ENCODE measurements around the gene ANKRD55. TPM values are rescaled to one million over a fixed set of nuclear protein-coding genes. Genes with fewer than 3 reads are reported as not detected.

Gene ANKRD55
- total RNA-seq, 4 donors from 2014 or later = 0.66 TPM; not detected in 3

DNA sequence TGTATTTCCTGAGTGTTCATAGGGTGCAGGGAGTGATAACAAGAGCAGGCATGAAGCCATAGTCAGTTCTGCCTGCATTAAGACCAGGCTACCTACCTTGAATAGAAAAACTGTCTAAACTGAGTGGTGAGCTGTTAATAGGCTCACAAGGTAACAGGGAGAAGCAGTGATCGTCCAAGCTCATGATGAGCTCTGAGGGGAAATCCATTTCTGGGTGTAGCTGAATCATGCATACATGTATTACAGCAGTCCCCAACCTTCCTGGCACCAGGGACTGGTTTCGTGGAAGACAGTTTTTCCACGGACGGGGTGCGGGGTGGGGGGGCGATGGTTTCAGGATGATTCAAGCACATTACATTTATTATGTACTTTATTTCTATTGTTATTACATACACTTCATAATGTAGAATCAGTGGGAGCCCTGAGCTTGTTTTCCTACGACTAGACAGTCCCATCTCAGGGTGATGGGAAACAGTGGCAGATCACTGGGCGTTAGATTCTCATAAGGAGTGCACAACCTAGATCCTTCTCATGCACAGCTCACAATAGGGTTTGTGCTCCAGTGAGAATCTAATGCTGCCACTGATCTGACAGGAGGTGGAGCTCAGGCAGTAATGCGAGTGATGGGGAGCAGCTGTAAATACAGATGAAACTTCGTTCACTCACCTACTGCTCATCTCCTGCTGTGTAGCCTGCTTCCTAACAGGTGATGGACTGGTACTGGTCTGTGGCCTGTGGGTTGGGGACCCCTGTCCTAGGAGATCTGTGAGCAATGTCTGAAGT, 138.4 kb downstream of the ANKRD55 start:
- DNase-seq (ENCODE audit: extremely low spot score) = no peak
- intact Hi-C loops (cut with DNase I) = no loop called here
- Histone ChIP-seq H3K9me3 (no peaks in the 10 kb centered on the region), H3K27ac (replicated peaks in 1 of 4) (no peak overlapping the region), H3K4me1 (peaks cover 0 to 19% (median 5%) of the 10 kb centered on the region in 4 donors), H3K36me3 (no peaks in the 10 kb centered on the region), H3K4me3 (no peak overlapping the region), H3K27me3 (no peaks in the 10 kb centered on the region)
- TF ChIP-seq POLR2AphosphoS5 (IDR thresholded peaks at IDR 0.05) (no peak), EP300 (IDR thresholded peaks at IDR 0.05) (no peak), POLR2A (IDR thresholded peaks at IDR 0.05; ENCODE audit: low read depth) (no peak)
- 87% methylated on average over 10 of the region's 10 CpGs for WGBS

DNA sequence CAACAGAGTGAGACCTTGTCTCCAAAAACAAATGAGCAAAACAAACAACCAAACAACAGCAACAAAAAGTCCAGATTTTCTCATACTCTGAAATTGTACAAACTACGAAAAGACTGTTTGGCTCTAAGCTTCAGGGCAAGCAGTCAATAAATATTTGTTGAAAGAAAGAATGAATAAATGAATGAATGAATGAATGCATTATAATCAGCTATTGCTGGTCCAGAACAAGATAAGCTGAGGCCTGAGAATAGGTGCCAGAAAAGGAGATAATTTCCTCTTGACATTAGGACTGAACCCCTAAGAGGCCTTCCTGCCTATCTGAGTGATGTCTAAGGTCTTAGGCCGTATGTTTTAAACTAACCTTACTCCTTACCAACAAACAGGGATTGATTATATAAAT, 139.2 kb downstream of the ANKRD55 start:
- no peaks in the 10 kb centered on the region for H3K27me3 ChIP-seq
- WGBS = 93% methylated on average over 2 of the region's 2 CpGs
- intact Hi-C loops (cut with DNase I) = no loop called here
- no peak overlapping the region for H3K27ac ChIP-seq (replicated peaks in 1 of 4)
- TF ChIP-seq EP300 (IDR thresholded peaks at IDR 0.05) (no peak), POLR2A (IDR thresholded peaks at IDR 0.05; ENCODE audit: low read depth) (no peak), POLR2AphosphoS5 (IDR thresholded peaks at IDR 0.05) (no peak)
- TF ChIP-seq, protein P1, sequence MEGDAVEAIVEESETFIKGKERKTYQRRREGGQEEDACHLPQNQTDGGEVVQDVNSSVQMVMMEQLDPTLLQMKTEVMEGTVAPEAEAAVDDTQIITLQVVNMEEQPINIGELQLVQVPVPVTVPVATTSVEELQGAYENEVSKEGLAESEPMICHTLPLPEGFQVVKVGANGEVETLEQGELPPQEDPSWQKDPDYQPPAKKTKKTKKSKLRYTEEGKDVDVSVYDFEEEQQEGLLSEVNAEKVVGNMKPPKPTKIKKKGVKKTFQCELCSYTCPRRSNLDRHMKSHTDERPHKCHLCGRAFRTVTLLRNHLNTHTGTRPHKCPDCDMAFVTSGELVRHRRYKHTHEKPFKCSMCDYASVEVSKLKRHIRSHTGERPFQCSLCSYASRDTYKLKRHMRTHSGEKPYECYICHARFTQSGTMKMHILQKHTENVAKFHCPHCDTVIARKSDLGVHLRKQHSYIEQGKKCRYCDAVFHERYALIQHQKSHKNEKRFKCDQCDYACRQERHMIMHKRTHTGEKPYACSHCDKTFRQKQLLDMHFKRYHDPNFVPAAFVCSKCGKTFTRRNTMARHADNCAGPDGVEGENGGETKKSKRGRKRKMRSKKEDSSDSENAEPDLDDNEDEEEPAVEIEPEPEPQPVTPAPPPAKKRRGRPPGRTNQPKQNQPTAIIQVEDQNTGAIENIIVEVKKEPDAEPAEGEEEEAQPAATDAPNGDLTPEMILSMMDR (IDR thresholded peaks at IDR 0.05) = no peak
- no peaks in the 10 kb centered on the region for H3K9me3 ChIP-seq
- H3K36me3 ChIP-seq = no peaks in the 10 kb centered on the region
- DNase-seq (ENCODE audit: extremely low spot score) = no peak
- no peak overlapping the region for H3K4me3 ChIP-seq
- H3K4me1 ChIP-seq = peaks cover 0 to 17% (median 9%) of the 10 kb centered on the region in 4 donors

DNA sequence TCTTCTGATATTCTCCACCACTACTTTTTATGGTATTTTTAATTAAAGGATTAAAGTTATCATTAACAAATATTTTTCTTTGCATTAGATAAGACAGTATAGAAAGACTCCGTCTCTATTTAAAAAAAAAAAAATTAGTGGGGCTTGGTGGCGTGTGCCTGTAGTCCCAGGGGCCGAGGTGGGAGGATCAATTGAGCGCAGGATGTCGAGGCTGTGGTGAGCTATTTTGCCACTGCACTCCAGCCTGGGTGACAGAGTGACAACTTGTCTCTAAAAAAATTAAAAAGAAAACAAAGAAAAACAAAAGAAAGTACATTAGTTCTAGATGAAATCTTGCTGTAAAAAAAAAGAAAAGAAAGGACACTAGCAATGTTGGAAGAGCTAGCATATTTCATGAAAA, 141.0 kb downstream of the ANKRD55 start:
- H3K36me3 ChIP-seq = no peaks in the 10 kb centered on the region
- H3K27ac ChIP-seq (replicated peaks in 1 of 4) = no peak overlapping the region
- no peak overlapping the region for H3K4me3 ChIP-seq
- TF ChIP-seq POLR2AphosphoS5 (IDR thresholded peaks at IDR 0.05) (no peak), EP300 (IDR thresholded peaks at IDR 0.05) (no peak), POLR2A (IDR thresholded peaks at IDR 0.05; ENCODE audit: low read depth) (no peak)
- TF ChIP-seq, protein P1 (IDR thresholded peaks at IDR 0.05) = no peak
- no peak for DNase-seq (ENCODE audit: extremely low spot score)
- H3K27me3 ChIP-seq = no peaks in the 10 kb centered on the region
- WGBS = 98% methylated on average over 5 of the region's 5 CpGs
- intact Hi-C loops (cut with DNase I) = no loop called here
- no peaks in the 10 kb centered on the region for H3K9me3 ChIP-seq
- peaks cover 2 to 24% (median 15%) of the 10 kb centered on the region in 4 donors for H3K4me1 ChIP-seq

DNA sequence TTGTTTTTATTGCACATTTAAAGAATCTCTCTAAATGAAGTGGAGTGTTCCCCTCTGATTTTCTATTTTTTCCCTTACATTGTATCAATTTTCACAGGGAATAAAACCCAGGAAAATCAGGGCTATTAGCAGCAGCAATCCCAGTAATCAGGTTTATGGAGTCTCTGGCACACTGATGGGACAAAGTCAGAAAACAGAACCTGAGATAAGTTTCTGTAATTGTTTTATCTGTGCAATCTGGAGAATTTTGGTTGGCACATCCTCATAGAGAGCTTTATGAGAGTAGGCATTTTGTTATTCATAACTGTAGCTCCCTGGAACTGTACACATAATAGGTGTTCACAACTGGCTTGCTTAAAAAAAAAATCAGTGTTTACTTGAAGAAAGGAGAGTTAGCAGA, 141.5 kb downstream of the ANKRD55 start:
- no peak for DNase-seq (ENCODE audit: extremely low spot score)
- intact Hi-C loops (cut with DNase I) = no loop called here
- H3K27ac ChIP-seq (replicated peaks in 1 of 4) = no peak overlapping the region

DNA sequence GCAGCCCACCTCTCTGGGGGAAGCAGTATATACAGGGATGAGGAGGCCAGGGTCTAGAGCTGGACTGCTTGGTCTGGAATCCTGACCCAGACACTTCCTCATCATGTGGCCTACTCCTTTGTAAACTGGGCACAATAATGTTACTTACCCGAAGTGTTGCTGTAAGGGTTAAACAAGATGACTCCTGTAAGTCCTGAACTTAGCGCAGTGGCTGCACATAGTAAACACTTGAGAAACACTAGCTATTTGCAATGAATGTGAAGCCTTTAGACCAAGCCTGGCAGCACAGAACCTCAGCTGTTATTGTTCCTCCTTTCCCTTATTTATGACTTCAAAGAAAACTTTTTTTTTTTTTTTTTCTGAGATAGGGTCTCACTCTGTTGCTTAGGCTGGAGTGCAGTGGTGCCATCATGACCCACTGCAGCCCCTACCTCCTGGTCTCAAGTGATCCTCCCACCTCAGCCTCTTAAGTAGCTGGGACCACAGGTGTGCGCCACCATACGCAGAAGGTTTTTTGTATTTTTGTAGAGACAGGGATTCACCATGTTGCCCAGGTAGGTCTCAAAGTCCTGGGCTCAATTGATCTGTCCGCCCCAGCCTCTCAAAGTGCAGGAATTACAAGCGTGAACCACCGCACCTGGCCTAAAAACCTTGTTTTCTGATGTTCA, 142.2 kb downstream of the ANKRD55 start:
- DNase-seq (ENCODE audit: extremely low spot score) = no peak
- Histone ChIP-seq H3K36me3 (no peaks in the 10 kb centered on the region), H3K27me3 (no peaks in the 10 kb centered on the region), H3K4me1 (peaks cover 2 to 24% (median 15%) of the 10 kb centered on the region in 4 donors), H3K27ac (replicated peaks in 1 of 4) (no peak overlapping the region), H3K4me3 (no peak overlapping the region), H3K9me3 (no peaks in the 10 kb centered on the region)
- TF ChIP-seq, protein P1 (IDR thresholded peaks at IDR 0.05) = no peak
- no peak for TF ChIP-seq POLR2AphosphoS5 (IDR thresholded peaks at IDR 0.05)
- TF ChIP-seq POLR2A (IDR thresholded peaks at IDR 0.05; ENCODE audit: low read depth) = no peak
- TF ChIP-seq EP300 (IDR thresholded peaks at IDR 0.05) = no peak
- intact Hi-C loops (cut with DNase I) = no loop called here
- 88% methylated on average over 7 of the region's 7 CpGs for WGBS

More for the DNA sequence above, 141.5 kb downstream of the ANKRD55 start:
- H3K9me3 ChIP-seq = no peaks in the 10 kb centered on the region
- H3K4me3 ChIP-seq = no peak overlapping the region
- peaks cover 2 to 24% (median 15%) of the 10 kb centered on the region in 4 donors for H3K4me1 ChIP-seq
- TF ChIP-seq EP300 (IDR thresholded peaks at IDR 0.05) (no peak), POLR2AphosphoS5 (IDR thresholded peaks at IDR 0.05) (no peak), POLR2A (IDR thresholded peaks at IDR 0.05; ENCODE audit: low read depth) (no peak)
- TF ChIP-seq, protein P1 (IDR thresholded peaks at IDR 0.05) = no peak
- H3K36me3 ChIP-seq = no peaks in the 10 kb centered on the region
- H3K27me3 ChIP-seq = no peaks in the 10 kb centered on the region
